CD4-positive, alpha-beta T cell treated with Interleukin-12 subunit alpha and Interleukin-12 subunit beta, for 1 hour (primary cell): ENCODE measurements around the gene DIP2C.

Source experiments
- DNase-seq: peaks from one replicate; pipeline ENCODE4 v3.0.0-alpha.2; 2020

The DIP2C gene

DNA sequence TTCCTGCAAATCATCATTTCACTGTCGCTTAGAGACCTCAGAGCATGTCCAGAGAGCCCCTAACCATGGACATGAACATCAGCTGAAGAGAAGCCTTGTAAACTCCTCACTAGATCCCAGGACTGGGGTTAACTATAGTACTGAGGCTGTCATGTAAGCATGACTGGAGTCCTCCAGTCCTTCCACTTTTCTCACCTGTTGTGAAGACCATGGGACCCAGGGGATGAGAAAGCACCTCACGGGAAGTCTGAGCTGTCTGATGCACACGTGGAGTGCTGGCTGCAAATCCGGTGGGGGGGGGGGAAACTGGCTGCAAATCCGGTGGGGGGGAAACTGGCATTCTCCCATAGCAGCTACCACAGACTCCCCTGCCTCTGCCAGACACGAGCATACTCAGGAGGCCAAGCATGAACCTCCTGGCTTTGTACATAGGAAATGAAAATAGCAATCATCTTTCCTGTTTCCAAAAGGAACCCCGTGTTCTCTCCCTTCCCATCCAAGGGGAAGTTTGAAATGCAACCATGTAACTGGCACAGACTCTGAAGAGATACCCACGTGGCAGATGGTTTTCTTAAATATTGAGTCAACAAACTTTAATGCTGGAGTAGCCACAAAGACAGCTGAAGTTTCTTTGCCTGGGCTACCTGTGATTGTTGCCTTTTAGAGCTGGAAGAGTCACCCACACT lies 292.8 kb downstream of the DIP2C start:
- no peak for DNase-seq

GRCh38 chr10:396107-396506 lies 293.4 kb downstream of the DIP2C start:
- no peak for DNase-seq

GRCh38 chr10:395665-396064 lies 293.8 kb downstream of the DIP2C start:
- no peak for DNase-seq

GRCh38 chr10:394439-395101 lies 294.9 kb downstream of the DIP2C start:
- DNase-seq: peak; percentile 13

- no peak for DNase-seq
Measured at GRCh38 chr10:393787-394438, 295.6 kb downstream of the DIP2C start.

- DNase-seq: no peak
Measured at GRCh38 chr10:393106-393745, 296.2 kb downstream of the DIP2C start.

DNA sequence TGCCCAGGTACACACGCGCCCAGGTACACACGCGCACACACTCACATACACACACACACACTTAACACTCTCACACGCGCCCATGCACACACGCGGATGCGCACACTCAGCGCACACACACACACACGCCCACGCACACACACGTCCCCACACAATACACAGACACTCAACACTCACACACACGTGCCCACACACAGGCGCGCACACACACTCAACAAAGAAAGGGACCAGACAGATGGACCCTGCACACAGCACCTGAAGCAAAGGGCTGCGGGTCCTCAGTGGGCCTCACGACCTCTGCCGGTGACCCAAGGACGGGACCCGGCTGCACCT lies 296.8 kb downstream of the DIP2C start:
- DNase-seq: no peak

- DNase-seq: no peak
Measured at GRCh38 chr10:391847-392704, 297.4 kb downstream of the DIP2C start.

DNA sequence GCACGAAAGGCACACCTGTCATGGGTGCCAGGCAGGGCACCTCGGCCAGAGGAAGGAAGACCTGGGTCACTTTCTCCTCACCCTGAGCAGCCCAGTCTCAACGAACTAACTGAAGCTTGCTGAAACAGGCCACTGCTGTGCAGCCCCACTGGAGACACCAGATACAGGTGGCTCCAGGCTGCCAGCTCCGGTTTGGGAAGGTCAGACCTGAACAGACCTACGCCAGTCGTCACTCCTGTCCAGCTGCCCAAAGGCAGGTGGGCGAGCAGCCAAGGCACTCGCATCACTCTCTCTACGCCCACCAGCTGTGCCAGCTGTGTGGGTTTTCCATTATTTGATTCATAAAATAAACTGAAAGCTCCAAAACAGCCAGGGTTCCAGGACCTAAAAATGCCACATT lies 298.2 kb downstream of the DIP2C start:
- DNase-seq: no peak

- no peak for DNase-seq
Measured at GRCh38 chr10:390449-391100, 298.9 kb downstream of the DIP2C start.

GRCh38 chr10:389836-390448 lies 299.5 kb downstream of the DIP2C start:
- DNase-seq: no peak

- DNase-seq: no peak
Measured at GRCh38 chr10:389261-389790, 300.1 kb downstream of the DIP2C start.

GRCh38 chr10:388661-389045 lies 300.8 kb downstream of the DIP2C start:
- DNase-seq: no peak

GRCh38 chr10:387909-388660 lies 301.4 kb downstream of the DIP2C start:
- DNase-seq: no peak

DNA sequence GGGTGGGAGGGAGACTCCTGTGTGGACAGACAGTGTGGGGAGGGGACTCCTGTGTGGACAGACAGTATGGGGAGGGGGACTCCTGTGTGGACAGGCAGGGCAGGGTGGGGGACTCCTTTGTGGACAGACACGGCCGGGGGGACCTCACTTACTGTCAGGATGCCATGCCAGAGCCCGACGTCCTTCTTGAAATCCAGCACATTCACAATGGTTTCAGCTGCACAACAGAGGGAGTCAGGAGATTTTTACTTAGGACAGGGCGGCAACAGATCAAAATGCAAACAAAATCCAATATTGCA lies 301.9 kb downstream of the DIP2C start:
- no peak for DNase-seq

GRCh38 chr10:386771-387592 lies 302.5 kb downstream of the DIP2C start:
- no peak for DNase-seq

- no peak for DNase-seq
Measured at GRCh38 chr10:385571-386300, 303.7 kb downstream of the DIP2C start.

GRCh38 chr10:384538-385305 lies 304.7 kb downstream of the DIP2C start:
- DNase-seq: no peak

DNA sequence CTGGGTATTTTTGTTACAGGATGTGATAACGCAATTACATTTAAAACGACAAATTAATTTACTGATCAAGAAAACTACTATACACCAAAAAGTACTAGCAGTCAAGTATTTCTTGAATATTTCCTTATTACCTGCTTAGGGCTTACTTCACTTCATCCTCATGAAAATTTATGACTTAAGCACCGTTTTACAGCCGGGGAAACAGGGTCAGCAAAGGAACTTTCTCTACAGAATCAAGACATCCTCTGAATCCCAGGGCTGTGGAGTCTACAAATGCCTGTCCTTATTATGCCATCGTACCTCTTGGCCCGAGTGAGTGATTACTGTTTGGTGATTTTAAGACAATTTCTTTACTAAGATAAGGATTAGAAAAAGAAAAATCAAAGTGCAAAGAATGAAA lies 305.9 kb downstream of the DIP2C start:
- DNase-seq: no peak
